Thymus (tissue), 11 donors: Measurements from ENCODE around the gene NADSYN1. TPM values are rescaled to one million over a fixed set of nuclear protein-coding genes. Genes with fewer than 3 reads are reported as not detected.
"Not testable (repeated sequence)": the region's sequence is repeated elsewhere in the genome, so short reads cannot be mapped to it uniquely, and the experiment has no call there.

Experiments used
- DNase-seq, 9 donors: peaks; one replicate each; pipeline ENCODE4 v3.0.0-alpha.2; 2013; ENCODE audit warnings: low spot score in 9 of 9, low read depth in 6 of 9, missing footprints in 1 of 9
- H3K27ac ChIP-seq, 2 donors: one replicate each; pipeline ENCODE4 v1.5.1; 2013; ENCODE audit warnings: control low read depth in 1 of 2, low read depth in 1 of 2, low read length in 1 of 2, mild to moderate bottlenecking in 1 of 2, moderate library complexity in 1 of 2
- H3K27me3 ChIP-seq, 2 donors: one replicate each; pipeline ENCODE4 v1.5.1; 2013; ENCODE audit warnings: low read length in 1 of 2; ENCODE audit not compliant: control insufficient read depth in 2 of 2, insufficient read depth in 1 of 2
- H3K36me3 ChIP-seq, 2 donors: one replicate each; pipeline ENCODE4 v1.5.1; 2013; ENCODE audit warnings: low read length in 1 of 2, mild to moderate bottlenecking in 1 of 2, moderate library complexity in 1 of 2; ENCODE audit not compliant: control insufficient read depth in 2 of 2, insufficient read depth in 2 of 2
- H3K4me1 ChIP-seq, 2 donors: one replicate each; pipeline ENCODE4 v1.5.1; 2013; ENCODE audit warnings: low read length in 2 of 2; ENCODE audit not compliant: control insufficient read depth in 2 of 2, insufficient read depth in 2 of 2
- H3K4me3 ChIP-seq, 2 donors: one replicate each; pipeline ENCODE4 v1.5.1; 2013; ENCODE audit warnings: low read length in 2 of 2, control low read depth in 1 of 2, mild to moderate bottlenecking in 1 of 2
- H3K9me3 ChIP-seq, 2 donors: one replicate each; pipeline ENCODE4 v1.5.1; 2013; ENCODE audit warnings: low read length in 1 of 2, mild to moderate bottlenecking in 1 of 2; ENCODE audit not compliant: control insufficient read depth in 2 of 2, insufficient read depth in 1 of 2
- WGBS: extraction: QIAGEN DNeasy Blood & Tissue Kit; methylation state at CpG from one replicate; pipeline ENCODE4 v1.1.7; 2013; 5-methylcytosine and 5-hydroxymethylcytosine counted together
- polyA plus RNA-seq: library from polyadenylated mRNA; stranded (reverse); fragments of 200-250 nt; gene quantifications from one replicate; pipeline ENCODE4 v1.2.3, GENCODE V29; 2013
- total RNA-seq: library from RNA; stranded (reverse); fragments of 120-200 nt; gene quantifications from one replicate; pipeline ENCODE4 v1.2.4, GENCODE V29; 2013
- donor health status: healthy.

The NADSYN1 gene
- total and polyA plus RNA-seq, 2 donors, result 47.9 to 113 TPM

DNA sequence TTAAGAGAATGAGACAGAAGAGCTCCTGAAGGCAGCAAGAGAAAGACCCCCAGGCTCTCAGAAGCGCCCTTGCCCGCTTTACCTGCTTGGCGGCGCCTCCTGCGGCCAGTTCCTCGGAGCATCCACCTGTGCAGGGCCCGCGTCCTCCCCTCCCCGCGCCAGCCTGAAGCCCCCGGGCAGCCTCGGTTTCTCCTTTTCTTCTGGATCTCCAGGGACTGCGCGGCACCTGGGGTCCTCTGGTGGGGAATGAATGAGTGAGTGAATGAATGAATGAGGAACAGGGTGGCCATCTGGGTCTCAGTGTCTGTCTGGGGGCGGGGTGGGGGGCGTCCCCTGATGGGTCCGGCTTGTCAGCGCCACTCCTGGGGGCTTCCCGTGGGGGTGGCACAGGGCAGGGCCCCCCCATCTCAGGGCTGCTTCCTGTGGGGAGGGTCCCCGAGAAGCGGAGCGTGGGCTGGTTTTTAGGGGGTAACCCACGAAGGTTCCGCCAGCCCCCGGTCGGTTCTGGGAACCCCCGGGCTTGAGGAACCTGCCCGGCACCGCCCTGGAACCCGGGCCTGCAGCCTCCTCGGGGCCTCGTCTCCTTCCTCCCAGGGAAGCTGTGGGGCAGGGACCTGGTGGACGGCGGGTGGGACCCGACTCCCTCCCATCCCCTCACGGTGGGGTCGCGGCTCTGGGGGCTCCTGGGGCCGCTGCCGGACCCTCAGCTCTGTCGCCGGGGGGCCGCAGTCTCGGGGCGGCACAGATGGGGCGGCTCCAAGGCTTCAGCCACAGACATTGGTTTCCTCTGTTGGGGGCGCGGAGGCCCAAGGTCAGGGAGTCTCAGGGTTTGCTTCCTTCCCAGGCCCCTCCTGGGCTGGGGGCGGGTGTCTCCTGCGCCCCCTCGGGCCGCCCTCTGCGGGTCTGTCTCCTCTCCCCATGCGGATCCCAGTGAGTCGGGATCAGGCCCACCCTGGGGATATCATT is 65.8 kb downstream of the NADSYN1 start:
- H3K36me3 ChIP-seq, result no peaks in the 10 kb centered on the region
- no peak overlapping the region for H3K27ac ChIP-seq
- no peaks in the 10 kb centered on the region for H3K4me1 ChIP-seq
- no peak overlapping the region for H3K4me3 ChIP-seq
- 96% methylated on average over 55 of the region's 55 CpGs for WGBS
- no peak for DNase-seq
- no peaks in the 10 kb centered on the region for H3K9me3 ChIP-seq
- H3K27me3 ChIP-seq, result no peaks in the 10 kb centered on the region

DNA sequence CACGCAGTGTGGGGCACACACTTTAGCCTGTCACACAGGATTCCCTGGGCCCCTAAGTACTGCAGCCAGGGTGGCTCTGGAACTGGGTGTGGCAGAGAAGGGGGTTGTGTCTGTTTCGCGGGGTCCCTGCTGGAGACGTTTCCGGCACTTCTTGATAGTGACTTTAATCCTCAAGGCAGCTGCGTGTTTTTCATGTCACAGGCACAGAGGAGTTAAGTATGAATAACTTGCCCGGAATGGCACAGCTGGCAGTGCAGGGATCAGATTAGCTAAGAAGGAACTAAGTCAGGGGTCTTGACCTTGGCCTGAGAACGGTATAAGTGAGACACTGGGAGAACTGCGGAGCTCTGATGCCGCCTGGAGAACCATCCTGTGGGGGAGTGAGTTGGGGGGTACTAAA is 66.5 kb downstream of the NADSYN1 start:
- Histone ChIP-seq H3K4me1 (no peaks in the 10 kb centered on the region), H3K27me3 (no peaks in the 10 kb centered on the region), H3K36me3 (no peaks in the 10 kb centered on the region), H3K9me3 (no peaks in the 10 kb centered on the region), H3K27ac (no peak overlapping the region), H3K4me3 (no peak overlapping the region)
- DNase-seq, result no peak
- 94% methylated on average over 10 of the region's 10 CpGs for WGBS

DNA sequence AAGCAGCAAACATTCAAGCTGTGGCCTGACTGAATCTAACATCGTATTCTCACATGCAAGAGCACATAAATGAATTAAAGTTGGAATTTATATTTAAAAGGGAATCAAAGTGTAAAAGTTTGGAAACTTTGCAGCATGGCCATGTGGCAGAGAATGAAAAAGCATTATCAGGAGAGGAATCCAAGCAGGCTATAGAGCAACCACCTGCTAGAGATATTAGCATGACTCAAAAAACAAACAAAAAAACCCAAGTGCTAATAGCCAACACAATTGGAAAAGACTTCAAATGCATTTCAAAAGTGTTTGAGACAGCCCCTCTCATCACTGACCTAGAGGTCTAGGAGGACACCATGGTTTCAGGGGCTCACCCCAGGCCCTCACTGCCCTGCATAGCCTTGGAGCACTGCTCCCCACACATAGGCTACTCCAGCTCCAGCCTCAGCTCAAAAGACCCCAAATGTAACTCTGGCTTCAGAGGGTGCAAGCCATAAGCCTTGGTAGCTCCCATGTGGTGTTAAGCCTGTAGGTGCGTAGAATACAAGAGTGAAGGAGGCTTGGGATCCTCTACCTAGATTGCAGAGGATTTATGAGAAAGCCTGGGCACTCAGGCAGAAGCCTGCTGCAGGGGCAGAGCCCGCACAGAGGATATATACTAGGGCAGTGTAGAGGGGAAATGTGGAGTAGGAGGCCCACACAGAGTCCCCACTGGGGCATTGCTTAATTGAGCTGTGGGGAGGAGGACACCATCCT is 72.4 kb downstream of the NADSYN1 start:
- Histone ChIP-seq H3K27ac (no peak overlapping the region), H3K4me1 (no peaks in the 10 kb centered on the region), H3K4me3 (no peak overlapping the region), H3K9me3 (no peaks in the 10 kb centered on the region), H3K36me3 (no peaks in the 10 kb centered on the region), H3K27me3 (no peaks in the 10 kb centered on the region)
- WGBS, result 66% methylated on average over 3 of the region's 3 CpGs
- no peak for DNase-seq

DNA sequence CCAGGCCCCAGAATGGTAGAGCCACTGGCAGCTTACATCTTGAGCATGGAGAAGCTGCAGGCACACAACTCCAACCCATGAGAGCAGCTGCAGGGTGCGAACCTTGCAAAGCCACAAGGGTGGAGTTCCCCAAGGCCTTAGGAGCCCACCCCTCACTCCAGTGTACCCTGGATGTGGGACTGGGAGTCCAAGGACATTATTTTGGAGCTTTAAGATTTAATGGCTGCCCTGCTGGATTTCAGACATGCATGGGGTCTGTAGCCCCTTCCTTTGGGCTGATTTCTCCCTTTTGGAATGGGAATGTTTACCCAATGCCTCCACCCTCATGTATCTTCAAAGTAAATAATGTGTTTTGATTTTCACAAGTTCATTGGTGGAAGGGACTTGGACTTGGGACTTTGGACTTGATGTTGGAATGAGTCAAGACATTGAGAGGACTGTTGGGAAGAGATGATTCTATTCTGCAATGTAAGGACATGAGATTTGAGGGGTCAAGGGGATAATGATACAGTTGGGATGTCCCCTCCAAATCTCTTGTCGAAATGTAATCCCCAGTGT is 73.0 kb downstream of the NADSYN1 start:
- no peak for DNase-seq
- WGBS, result 87% methylated on average over 2 of the region's 2 CpGs
- Histone ChIP-seq H3K27ac (no peak overlapping the region), H3K27me3 (no peaks in the 10 kb centered on the region), H3K9me3 (no peaks in the 10 kb centered on the region), H3K4me1 (no peaks in the 10 kb centered on the region), H3K36me3 (no peaks in the 10 kb centered on the region), H3K4me3 (no peak overlapping the region)

DNA sequence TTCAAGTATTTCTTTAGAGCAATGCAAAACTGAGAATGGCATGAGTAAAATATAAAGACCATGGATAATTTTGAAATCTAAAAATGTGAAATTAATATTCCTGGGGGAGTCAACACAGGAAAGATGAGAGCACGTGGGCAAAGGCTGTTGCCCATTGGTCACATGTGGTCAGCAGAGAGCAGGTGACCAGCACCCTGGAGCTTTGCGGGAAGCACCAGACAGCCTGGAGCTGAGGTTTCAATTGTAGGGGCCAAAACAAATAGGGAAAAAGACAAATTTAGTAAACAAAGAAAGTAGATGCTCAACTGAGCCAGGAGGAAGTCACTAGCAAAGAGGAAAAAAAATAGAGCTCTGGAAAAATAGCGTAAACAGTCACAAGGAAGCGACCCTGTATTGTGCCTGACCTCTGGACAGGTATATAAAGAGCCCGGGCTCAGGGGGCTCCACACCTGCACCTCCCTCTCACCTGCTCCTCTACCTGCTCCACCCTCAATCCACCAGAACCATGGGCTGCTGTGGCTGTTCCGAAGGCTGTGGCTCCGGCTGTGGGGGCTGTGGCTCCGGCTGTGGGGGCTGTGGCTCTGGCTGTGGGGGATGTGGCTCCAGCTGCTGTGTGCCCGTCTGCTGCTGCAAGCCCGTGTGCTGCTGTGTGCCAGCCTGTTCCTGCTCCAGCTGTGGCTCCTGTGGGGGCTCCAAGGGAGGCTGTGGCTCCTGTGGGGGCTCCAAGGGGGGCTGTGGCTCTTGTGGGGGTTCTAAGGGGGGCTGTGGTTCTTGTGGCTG is 74.0 kb downstream of the NADSYN1 start, which contains the start of gene KRTAP5-7:
TSS of gene KRTAP5-7 (plus strand) at position 472 of the 780 bp plus-strand sequence. CDS start at position 506, 34 bp downstream.
- not testable (repeated sequence) for H3K4me3 ChIP-seq, H3K27me3 ChIP-seq, H3K36me3 ChIP-seq, DNase-seq, H3K9me3 ChIP-seq, H3K27ac ChIP-seq, H3K4me1 ChIP-seq
- WGBS, result 51% methylated on average over 10 of the region's 10 CpGs

DNA sequence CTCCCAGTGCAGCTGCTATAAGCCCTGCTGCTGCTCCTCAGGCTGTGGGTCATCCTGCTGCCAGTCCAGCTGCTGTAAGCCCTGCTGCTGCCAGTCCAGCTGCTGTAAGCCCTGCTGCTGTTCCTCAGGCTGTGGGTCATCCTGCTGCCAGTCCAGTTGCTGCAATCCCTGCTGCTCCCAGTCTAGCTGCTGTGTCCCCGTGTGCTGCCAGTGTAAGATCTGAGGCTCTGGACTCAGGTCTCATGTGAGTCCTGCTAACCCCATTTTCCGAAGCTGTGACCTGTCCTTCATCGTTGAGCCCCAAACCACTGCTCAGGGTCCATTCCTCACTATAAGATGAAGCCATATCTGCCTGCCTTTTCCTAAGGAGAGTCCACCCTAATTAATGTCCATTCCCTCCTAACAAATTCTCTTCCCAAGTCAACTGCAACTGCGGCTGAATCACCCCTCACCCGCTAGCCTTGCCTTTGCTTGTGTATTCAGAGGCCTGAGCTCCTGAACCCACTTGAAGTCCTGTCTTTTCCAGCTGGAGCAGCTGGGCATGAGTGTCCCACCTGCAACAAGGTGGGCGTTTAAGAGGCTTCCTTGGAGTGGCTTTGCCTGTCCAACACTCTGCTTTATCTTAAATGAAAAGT is 74.7 kb downstream of the NADSYN1 start:
- H3K4me1 ChIP-seq, result no peaks in the 10 kb centered on the region
- H3K36me3 ChIP-seq, result no peaks in the 10 kb centered on the region
- WGBS, result 95% methylated on average over 6 of the region's 6 CpGs
- H3K27ac ChIP-seq, result no peak overlapping the region
- H3K4me3 ChIP-seq, result no peak overlapping the region
- H3K27me3 ChIP-seq, result no peaks in the 10 kb centered on the region
- H3K9me3 ChIP-seq, result no peaks in the 10 kb centered on the region
- DNase-seq, result no peak

DNA sequence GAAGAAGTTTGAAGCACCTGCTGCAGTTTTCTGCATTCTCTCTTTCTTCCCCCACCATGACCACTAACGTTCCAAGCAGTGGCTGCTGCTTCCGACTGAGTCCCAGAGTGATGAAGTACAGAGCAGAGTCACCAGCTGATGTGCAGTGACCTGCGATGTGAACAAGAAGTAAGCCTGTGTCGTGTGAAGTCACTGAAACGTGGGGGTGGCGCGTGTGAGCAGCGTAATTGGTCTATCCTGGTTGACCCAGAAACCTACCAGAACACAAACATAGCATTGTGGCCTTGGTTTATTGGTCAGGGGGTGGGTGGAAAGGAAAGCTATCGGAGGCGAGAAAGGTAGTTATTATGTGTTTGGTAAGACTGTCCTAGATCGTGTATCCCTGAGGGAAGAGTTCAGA is 77.6 kb downstream of the NADSYN1 start:
- Histone ChIP-seq H3K27ac (no peak overlapping the region), H3K9me3 (no peaks in the 10 kb centered on the region), H3K27me3 (no peaks in the 10 kb centered on the region), H3K4me1 (no peaks in the 10 kb centered on the region), H3K4me3 (no peak overlapping the region), H3K36me3 (no peaks in the 10 kb centered on the region)
- DNase-seq, result no peak
- 94% methylated on average over 11 of the region's 11 CpGs for WGBS

DNA sequence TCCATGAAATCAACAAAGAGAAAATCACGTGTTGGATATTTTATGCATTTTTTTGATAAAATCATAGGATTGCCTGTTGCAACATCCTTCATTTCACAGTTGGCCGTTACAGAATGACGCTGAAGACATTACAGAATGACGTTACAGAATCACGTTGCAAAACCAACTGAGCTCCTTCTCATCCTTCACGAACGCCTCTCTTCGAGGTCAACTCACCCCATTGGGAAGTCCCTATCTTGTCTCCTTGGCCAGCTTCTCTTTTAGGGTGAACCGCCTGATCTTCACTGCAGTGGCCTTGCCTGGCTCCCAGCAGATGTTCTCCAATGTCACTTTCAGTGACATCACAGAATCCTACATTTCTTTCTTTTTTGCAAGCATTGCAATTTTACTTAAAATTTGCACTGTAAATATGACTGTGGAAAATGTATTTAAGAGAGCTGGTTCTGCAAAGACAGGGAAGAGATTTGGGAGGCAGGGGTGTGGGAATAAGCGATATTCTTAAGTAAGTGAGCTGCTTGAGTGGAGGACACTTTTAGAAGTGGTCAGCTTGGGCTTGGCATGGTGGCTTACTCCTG is 79.1 kb downstream of the NADSYN1 start:
- Histone ChIP-seq H3K4me1 (no peaks in the 10 kb centered on the region), H3K36me3 (no peaks in the 10 kb centered on the region), H3K9me3 (no peaks in the 10 kb centered on the region), H3K27ac (no peak overlapping the region), H3K4me3 (no peak overlapping the region), H3K27me3 (no peaks in the 10 kb centered on the region)
- DNase-seq, result no peak
- 83% methylated on average over 10 of the region's 10 CpGs for WGBS
